ENCODE data around the gene TMC8. TPM values are rescaled to one million over a fixed set of nuclear protein-coding genes. Genes with fewer than 3 reads are reported as not detected.

Gene TMC8
- total RNA-seq, 1 donor from 2014 or later, result 0.85 TPM

DNA sequence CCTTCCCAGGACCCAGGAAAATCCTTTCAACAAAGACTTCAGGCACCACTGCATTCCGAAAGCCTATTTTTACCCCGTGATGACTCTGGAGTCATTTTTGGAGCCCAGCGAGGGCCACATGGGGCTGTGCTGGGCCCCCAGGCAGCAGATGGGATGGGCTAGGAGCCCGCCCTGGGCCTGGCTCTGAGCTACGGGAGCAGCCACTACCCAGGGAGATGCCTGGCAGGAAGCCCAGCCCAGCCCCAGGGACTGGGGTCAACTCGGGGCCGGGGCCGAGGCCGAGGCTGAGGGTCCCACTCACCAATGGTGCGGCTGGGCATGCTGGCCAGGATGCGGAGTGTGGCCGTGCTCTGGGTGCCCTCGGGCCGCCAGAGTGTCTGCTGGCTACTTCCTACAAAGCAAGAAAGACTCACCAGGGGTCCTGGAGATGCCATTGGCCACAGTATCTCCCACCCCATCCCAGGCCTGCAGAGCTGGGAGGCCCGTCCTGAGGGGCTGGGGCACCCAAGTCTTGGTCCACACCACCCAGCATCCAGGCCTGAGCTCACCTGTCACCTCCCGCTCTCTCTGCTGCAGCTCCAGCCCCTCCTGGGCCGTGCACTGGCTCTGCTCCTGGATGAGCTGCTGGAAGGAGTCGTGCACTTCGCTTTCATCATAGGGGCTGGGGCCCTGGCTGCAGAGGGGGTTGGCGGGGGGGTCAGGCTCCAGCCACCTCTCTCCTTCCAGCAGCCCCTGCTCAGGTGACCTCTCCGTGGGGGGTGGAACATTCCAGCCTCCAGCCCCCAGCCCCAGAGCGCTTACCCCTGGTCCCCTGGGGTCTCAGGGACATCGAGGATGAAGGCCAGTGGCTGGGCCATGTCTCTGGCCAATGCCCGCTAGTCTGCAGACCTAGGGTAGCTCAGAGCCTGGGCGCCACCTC, 4.3 kb upstream of the TMC8 start:
- Mint-ChIP-seq H3K9me3 (no peaks in the 10 kb centered on the region), H3K27me3 (peaks cover 4% of the 10 kb centered on the region), H3K27ac (no peak overlapping the region), H3K36me3 (peaks cover 7% of the 10 kb centered on the region), H3K4me1 (ENCODE audit: unreplicated experiment) (peaks cover 9% of the 10 kb centered on the region), H3K4me3 (peak overlapping the region; percentile 59)
- TF ChIP-seq, protein P1, sequence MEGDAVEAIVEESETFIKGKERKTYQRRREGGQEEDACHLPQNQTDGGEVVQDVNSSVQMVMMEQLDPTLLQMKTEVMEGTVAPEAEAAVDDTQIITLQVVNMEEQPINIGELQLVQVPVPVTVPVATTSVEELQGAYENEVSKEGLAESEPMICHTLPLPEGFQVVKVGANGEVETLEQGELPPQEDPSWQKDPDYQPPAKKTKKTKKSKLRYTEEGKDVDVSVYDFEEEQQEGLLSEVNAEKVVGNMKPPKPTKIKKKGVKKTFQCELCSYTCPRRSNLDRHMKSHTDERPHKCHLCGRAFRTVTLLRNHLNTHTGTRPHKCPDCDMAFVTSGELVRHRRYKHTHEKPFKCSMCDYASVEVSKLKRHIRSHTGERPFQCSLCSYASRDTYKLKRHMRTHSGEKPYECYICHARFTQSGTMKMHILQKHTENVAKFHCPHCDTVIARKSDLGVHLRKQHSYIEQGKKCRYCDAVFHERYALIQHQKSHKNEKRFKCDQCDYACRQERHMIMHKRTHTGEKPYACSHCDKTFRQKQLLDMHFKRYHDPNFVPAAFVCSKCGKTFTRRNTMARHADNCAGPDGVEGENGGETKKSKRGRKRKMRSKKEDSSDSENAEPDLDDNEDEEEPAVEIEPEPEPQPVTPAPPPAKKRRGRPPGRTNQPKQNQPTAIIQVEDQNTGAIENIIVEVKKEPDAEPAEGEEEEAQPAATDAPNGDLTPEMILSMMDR (conservative IDR thresholded peaks at IDR 0.05), result no peak
- DNase-seq (ENCODE audit: extremely low spot score, unreplicated experiment), result no peak

DNA sequence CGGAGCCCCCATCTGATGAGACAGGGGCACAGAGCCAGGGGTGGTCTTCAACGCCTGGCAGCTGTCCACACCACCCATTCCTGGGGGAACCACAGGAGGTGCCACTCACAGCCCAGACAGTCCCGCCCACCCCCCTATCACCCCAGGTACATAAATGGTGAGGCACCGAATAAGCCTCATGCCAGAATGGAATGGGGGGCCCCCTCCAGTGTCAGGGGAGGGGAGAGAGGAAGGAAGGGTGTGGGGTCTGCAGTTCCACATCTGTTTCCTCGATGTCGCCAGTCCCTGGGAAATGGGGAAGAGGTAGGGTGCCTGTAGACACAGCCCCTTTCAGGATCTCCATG, 3.7 kb upstream of the TMC8 start:
- Mint-ChIP-seq H3K36me3 (peaks cover 7% of the 10 kb centered on the region), H3K4me1 (ENCODE audit: unreplicated experiment) (peaks cover 9% of the 10 kb centered on the region), H3K27me3 (peaks cover 4% of the 10 kb centered on the region), H3K4me3 (peak overlapping the region; percentile 87), H3K27ac (peak overlapping the region; percentile 89), H3K9me3 (no peaks in the 10 kb centered on the region)
- TF ChIP-seq, protein P1 (conservative IDR thresholded peaks at IDR 0.05), result no peak
- no peak for DNase-seq (ENCODE audit: extremely low spot score, unreplicated experiment)

DNA sequence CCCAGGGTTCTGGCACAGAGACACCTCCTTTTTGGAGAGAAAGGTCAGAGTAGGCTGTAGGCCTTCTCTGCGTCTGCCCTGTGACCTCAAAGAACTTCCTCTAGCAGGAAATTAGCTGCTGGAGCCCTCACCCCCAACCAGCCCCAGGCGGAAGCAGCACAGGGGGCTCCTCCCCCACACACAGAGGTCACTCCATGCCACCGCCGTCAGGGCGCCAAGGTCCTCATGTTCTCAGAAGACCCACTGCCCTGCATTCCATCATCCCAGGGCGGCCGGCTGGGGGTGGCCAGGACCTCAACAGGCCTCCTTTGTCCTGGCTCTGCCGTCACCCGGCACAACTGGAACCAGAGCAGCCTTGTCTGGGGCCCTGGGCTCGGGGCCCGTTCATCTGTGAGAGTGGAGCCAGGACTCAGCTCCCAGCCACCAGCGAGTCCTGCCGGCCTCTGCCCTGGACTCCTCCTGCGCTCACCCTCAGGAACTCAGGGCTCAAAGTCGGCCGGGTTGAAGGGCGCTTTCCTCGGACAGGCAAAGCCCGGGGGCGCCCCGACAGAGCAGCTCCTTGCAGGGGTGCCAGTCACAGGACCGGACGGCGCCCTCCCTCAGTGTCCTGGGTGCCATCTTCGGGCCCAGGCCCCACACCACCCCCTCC, 3.2 kb upstream of the TMC8 start:
- H3K4me3 Mint-ChIP-seq, result peak overlapping the region; percentile 87
- H3K27ac Mint-ChIP-seq, result peak overlapping the region; percentile 89
- no peaks in the 10 kb centered on the region for H3K9me3 Mint-ChIP-seq
- no peak for DNase-seq (ENCODE audit: extremely low spot score, unreplicated experiment)
- TF ChIP-seq, protein P1 (conservative IDR thresholded peaks at IDR 0.05), result no peak
- H3K36me3 Mint-ChIP-seq, result peaks cover 7% of the 10 kb centered on the region
- peaks cover 4% of the 10 kb centered on the region for H3K27me3 Mint-ChIP-seq
- peaks cover 9% of the 10 kb centered on the region for H3K4me1 Mint-ChIP-seq (ENCODE audit: unreplicated experiment)

DNA sequence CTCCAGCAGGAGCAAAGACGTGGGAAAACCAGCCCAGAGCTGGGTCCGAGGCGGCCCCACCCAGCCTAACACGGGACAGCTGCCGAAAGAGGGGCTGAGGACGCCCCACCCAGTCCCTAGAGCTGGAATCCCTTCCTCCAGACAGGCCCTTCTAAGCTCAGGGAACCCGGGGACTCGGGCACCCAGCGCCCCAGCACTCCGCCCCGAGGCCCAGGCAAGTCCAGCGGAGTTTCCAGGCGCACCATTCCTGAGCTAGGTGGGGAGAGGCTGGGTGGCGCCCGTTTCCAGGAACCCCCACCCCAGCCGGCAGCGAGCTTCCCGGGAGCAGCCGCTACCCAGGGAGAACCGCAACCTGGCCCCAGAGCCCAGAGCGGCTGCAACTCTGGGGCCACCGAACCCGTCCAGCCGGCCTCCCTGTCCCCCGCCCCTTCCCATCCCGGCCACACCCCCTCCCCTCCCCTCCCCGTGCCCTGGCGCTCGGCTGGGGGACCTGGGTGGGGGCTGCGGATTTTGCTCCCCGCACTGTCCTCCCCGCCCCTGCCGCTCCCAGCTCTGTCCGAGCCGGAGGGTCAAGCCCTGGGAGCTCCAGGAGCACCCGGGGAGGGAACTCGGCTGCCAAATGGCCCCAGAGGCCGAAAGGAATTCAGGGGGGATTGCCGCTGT, 2.6 kb upstream of the TMC8 start:
- Mint-ChIP-seq H3K4me1 (ENCODE audit: unreplicated experiment) (peaks cover 9% of the 10 kb centered on the region), H3K36me3 (peaks cover 6% of the 10 kb centered on the region), H3K9me3 (no peaks in the 10 kb centered on the region), H3K27me3 (peaks cover 4% of the 10 kb centered on the region), H3K27ac (peak overlapping the region; percentile 89), H3K4me3 (peak overlapping the region; percentile 87)
- no peak for DNase-seq (ENCODE audit: extremely low spot score, unreplicated experiment)
- TF ChIP-seq, protein P1 (conservative IDR thresholded peaks at IDR 0.05), result no peak

DNA sequence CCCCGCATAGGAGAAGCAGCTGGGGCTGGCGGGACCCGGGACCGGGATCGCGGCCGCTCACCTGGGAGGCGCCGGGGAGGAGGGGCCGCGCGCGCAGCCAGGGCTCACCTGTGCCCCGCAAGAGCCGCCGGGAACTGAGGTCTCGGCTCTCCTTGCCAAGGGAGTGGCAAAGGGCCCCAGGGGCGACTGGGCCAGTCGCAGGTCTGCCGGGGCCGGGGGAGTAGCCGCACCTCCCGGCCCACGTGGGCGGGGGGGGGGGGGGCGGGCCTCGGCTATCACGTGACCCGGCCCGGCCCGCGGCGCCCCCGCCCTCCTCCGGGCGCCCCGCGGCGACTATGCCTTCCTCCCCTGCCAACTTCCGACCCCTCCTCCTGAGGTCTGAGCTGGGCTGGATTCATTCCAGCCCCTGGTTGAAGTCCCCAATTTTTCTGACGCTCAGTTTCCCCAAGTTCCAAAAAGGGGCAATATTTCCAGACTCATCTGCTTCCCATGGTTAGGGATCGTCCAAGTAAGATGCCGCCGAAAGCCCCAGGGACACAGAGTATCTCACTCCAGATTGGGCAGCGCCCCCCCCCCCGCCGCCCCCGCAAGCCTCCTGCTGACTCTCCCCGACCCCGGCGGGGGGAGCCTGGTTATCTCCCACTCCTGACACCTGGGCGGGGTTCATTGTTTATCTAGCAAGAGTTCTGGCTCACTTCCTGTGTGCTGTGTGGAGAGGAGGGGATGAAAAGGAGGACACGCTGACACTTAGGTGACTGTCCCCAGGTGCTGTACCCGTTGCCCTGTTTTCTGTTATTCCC, 1.8 kb upstream of the TMC8 start, which contains the start of gene TMC6:
TSS of gene TMC6 (minus strand) at position 205 of the 800 bp plus-strand sequence. CDS start 1,923 bp downstream, outside the sequence.
- peaks cover 5% of the 10 kb centered on the region for H3K27me3 Mint-ChIP-seq
- peaks cover 2% of the 10 kb centered on the region for H3K36me3 Mint-ChIP-seq
- TF ChIP-seq, protein P1 (conservative IDR thresholded peaks at IDR 0.05), result no peak
- no peaks in the 10 kb centered on the region for H3K9me3 Mint-ChIP-seq
- H3K4me1 Mint-ChIP-seq (ENCODE audit: unreplicated experiment), result peaks cover 10% of the 10 kb centered on the region
- no peak for DNase-seq (ENCODE audit: extremely low spot score, unreplicated experiment)
- peak within 1 kb of the TSS; percentile 89 for H3K27ac Mint-ChIP-seq
- peak within 1 kb of the TSS; percentile 93 for H3K4me3 Mint-ChIP-seq
